CD4-positive, alpha-beta T cell (primary cell): Measurements from ENCODE around the gene PHF12. TPM values are rescaled to one million over a fixed set of nuclear protein-coding genes. Genes with fewer than 3 reads are reported as not detected.

Experiments used
- ATAC-seq: fragments of 200-7000 bp; cut with Tn5 transposase; one replicate; pipeline ENCODE4 v1.10.0; 2022; ENCODE audit warnings: mild to moderate bottlenecking; ENCODE audit not compliant: poor library complexity
- CTCF ChIA-PET: fragments of 350-600 bp; sonication (Branson Sonifier 250); formaldehyde crosslinking; loops from one replicate; lab custom pipeline; 2021; ENCODE audit warnings: antibody characterized with exemption, inconsistent platforms; lab: Charles Lee
- POLR2A ChIA-PET: fragments of 350-600 bp; sonication (Branson Sonifier 250); formaldehyde crosslinking; loops from one replicate; lab custom pipeline; 2021; ENCODE audit warnings: antibody characterized with exemption, inconsistent platforms; lab: Charles Lee
- DNase-seq, 14 experiments: peaks; one replicate each; pipeline ENCODE4 v3.0.0-alpha.2; 2013 to 2020; ENCODE audit warnings: mixed read lengths in 2 of 14
- H3K27ac ChIP-seq, 2 donors: one replicate each; pipeline versions ENCODE4 v1.5.1 to v1.7.0; 2013; ENCODE audit warnings: low read length in 2 of 2, low read depth in 1 of 2, mild to moderate bottlenecking in 1 of 2
- H3K27me3 ChIP-seq, 2 experiments: 1 replicate in 1 of 2; 2 replicates in 1 of 2; pipeline versions ENCODE4 v1.6.1 to v1.7.0; 2013; ENCODE audit warnings: low read length in 2 of 2, control low read depth in 1 of 2, mild to moderate bottlenecking in 1 of 2, moderate library complexity in 1 of 2; ENCODE audit not compliant: insufficient read depth in 2 of 2, control insufficient read depth in 1 of 2
- H3K36me3 ChIP-seq: one replicate; pipeline ENCODE4 v1.6.1; 2013; ENCODE audit warnings: low read length, control low read depth; ENCODE audit not compliant: insufficient read depth
- H3K4me1 ChIP-seq: one replicate; pipeline ENCODE4 v1.6.1; 2013; ENCODE audit warnings: low read length, control low read depth; ENCODE audit not compliant: insufficient read depth
- H3K4me3 ChIP-seq: one replicate; pipeline ENCODE4 v1.5.1; 2013; ENCODE audit warnings: mild to moderate bottlenecking, low read length, moderate library complexity
- H3K9me3 ChIP-seq, 2 experiments: 1 replicate in 1 of 2; 2 replicates in 1 of 2; pipeline versions ENCODE4 v1.6.1 to v1.7.0; 2013; ENCODE audit warnings: low read length in 2 of 2, mild to moderate bottlenecking in 2 of 2, control low read depth in 1 of 2, moderate library complexity in 1 of 2; ENCODE audit not compliant: control insufficient read depth in 1 of 2, insufficient read depth in 1 of 2
- H3K27ac Mint-ChIP-seq: one replicate; pipeline ENCODE4 v1.8.0; 2020; ENCODE audit warnings: mixed read lengths
- H3K27me3 Mint-ChIP-seq: one replicate; pipeline ENCODE4 v1.8.0; 2021; ENCODE audit warnings: mixed read lengths
- H3K36me3 Mint-ChIP-seq: one replicate; pipeline ENCODE4 v1.8.0; 2021; ENCODE audit warnings: low read depth, mixed read lengths
- H3K4me1 Mint-ChIP-seq: one replicate; pipeline ENCODE4 v1.8.0; 2021; ENCODE audit warnings: low read depth, mixed read lengths
- H3K4me3 Mint-ChIP-seq: one replicate; pipeline ENCODE4 v1.8.0; 2020; ENCODE audit warnings: mild to moderate bottlenecking, mixed read lengths
- H3K9me3 Mint-ChIP-seq: one replicate; pipeline ENCODE4 v1.8.0; 2020; ENCODE audit warnings: mixed read lengths
- intact Hi-C, 2 experiments: fragments of 100-400 bp; cut with DNase I in 1 of 2; cut with micrococcal nuclease in 1 of 2; formaldehyde crosslinking; loops; one replicate each; pipeline versions ENCODE4 v1.15.1 to v1.9.0; 2023 to 2025; cut with DNase I, micrococcal nuclease
- total RNA-seq, 174 experiments: library from RNA in 2 of 174; stranded (reverse) in 2 of 174; gene quantifications; one replicate each; pipeline ENCODE4 v1.2.3 and lab custom pipeline; 2021 to 2026
- TF ChIP-seq, protein P1 (sequence below): fragments of 200-600 bp; IDR thresholded peaks from one replicate; pipeline ENCODE4 v1.8.0; 2022; ENCODE audit warnings: antibody characterized with exemption, mild to moderate bottlenecking

PHF12 gene
- total RNA-seq, 2 experiments from 2014 or later: 232 to 247 TPM

DNA sequence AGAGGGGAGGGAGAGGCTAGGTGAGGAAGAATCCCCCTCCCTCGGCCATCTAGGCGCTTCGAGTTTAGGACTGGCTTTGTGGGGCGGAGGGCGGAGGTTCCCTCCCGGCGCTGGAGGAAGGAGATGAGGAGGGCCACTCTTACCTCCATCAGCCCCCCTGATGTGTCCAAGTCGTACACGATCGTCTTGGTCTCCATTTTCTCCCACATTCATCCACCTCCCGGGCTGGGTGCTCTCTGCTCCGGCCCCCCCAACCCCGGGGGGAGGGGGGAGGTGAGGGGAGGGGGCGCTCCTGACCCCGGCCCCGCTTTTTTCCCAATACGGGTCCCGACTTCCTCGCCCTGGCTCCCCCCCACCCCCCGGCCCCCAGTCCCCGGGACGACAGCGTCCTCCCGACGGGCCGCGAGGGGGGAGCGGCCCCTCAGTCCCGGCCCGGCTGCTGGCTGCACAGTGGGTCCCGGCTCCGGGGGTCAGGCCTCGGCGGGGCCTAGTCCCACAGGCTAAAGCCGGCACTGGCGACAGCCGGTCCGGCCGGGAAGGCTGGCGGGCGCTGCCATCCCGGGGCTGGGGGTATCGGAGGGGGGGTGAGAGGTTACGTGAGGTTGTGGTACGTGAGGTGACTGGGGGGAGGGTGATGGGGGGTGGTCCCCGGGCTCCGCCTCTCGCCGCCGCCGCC, 428 bp downstream of the PHF12 start:
- peaks cover 36% of the 10 kb centered on the region for H3K36me3 Mint-ChIP-seq
- CTCF ChIA-PET: interaction anchor here (1.1 to 5.7 kb wide), 8 partner anchors 21 to 304 kb away, joined by 3 to 56 read pairs (median 7); partner anchors contain the start of genes DHRS13, FLOT2, NEK8 and TLCD1
- Histone ChIP-seq H3K27ac (peak overlapping the region; percentile 77 to 90), H3K36me3 (no peaks in the 10 kb centered on the region), H3K9me3 (no peaks in the 10 kb centered on the region), H3K27me3 (no peaks in the 10 kb centered on the region), H3K4me1 (peaks cover 48% of the 10 kb centered on the region), H3K4me3 (peak overlapping the region; percentile 90)
- no peaks in the 10 kb centered on the region for H3K27me3 Mint-ChIP-seq
- ATAC-seq: no peak
- H3K9me3 Mint-ChIP-seq: no peaks in the 10 kb centered on the region
- peaks cover 25% of the 10 kb centered on the region for H3K4me1 Mint-ChIP-seq
- POLR2A ChIA-PET: interaction anchor here (0.9 to 10.3 kb wide), 42 partner anchors 8 to 667 kb away, joined by 3 to 150 read pairs (median 8); partner anchors contain the start of genes ABHD15, ALDOC, BLTP2 and DHRS13
- TF ChIP-seq, protein P1, sequence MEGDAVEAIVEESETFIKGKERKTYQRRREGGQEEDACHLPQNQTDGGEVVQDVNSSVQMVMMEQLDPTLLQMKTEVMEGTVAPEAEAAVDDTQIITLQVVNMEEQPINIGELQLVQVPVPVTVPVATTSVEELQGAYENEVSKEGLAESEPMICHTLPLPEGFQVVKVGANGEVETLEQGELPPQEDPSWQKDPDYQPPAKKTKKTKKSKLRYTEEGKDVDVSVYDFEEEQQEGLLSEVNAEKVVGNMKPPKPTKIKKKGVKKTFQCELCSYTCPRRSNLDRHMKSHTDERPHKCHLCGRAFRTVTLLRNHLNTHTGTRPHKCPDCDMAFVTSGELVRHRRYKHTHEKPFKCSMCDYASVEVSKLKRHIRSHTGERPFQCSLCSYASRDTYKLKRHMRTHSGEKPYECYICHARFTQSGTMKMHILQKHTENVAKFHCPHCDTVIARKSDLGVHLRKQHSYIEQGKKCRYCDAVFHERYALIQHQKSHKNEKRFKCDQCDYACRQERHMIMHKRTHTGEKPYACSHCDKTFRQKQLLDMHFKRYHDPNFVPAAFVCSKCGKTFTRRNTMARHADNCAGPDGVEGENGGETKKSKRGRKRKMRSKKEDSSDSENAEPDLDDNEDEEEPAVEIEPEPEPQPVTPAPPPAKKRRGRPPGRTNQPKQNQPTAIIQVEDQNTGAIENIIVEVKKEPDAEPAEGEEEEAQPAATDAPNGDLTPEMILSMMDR: no peak
- intact Hi-C loops: loop anchor here (2.0 to 10.0 kb wide), 10 partner anchors 34 to 634 kb away; partner anchors contain the start of genes ALDOC (in 1 of the 2), BLTP2 (in 1 of the 2), ERAL1 (in 1 of the 2) and GIT1 (in 1 of the 2)
- DNase-seq: peak in 1 of 14 experiments; percentile 5
- H3K27ac Mint-ChIP-seq: peak overlapping the region; percentile 97
- peak overlapping the region; percentile 96 for H3K4me3 Mint-ChIP-seq

GRCh38 chr17:28950017-28950751, 1.1 kb downstream of the PHF12 start:
- DNase-seq (peak; percentile 37 to 79 (median 54)), ATAC-seq (no peak)
- H3K4me1 ChIP-seq: peaks cover 55% of the 10 kb centered on the region
- peak overlapping the region; percentile 90 for H3K4me3 ChIP-seq
- no peaks in the 10 kb centered on the region for H3K27me3 ChIP-seq
- H3K9me3 ChIP-seq: no peaks in the 10 kb centered on the region
- intact Hi-C loops: loop anchor here (2.0 to 10.0 kb wide), 10 partner anchors 33 to 635 kb away; partner anchors contain the start of genes ALDOC (in 1 of the 2), BLTP2 (in 1 of the 2), ERAL1 (in 1 of the 2) and GIT1 (in 1 of the 2)
- ChIA-PET POLR2A (interaction anchor here (0.6 to 10.3 kb wide), 26 partner anchors 11 to 1510 kb away, joined by 3 to 150 read pairs (median 7); partner anchors contain the start of genes BLTP2, DHRS13, ERAL1 and FAM222B), CTCF (interaction anchor here (0.8 to 5.7 kb wide), 11 partner anchors 11 to 223 kb away, joined by 3 to 56 read pairs (median 4); partner anchors contain the start of genes DHRS13, NEK8 and TLCD1)
- Mint-ChIP-seq H3K4me1 (peaks cover 32% of the 10 kb centered on the region), H3K27me3 (no peaks in the 10 kb centered on the region), H3K9me3 (no peaks in the 10 kb centered on the region), H3K4me3 (peak overlapping the region; percentile 96), H3K27ac (peak overlapping the region; percentile 97), H3K36me3 (peaks cover 43% of the 10 kb centered on the region)
- H3K36me3 ChIP-seq: peaks cover under 1% of the 10 kb centered on the region
- peak overlapping the region; percentile 77 to 90 for H3K27ac ChIP-seq
- TF ChIP-seq, protein P1: no peak
